Measurements from ENCODE around the gene BIRC6.

BIRC6 gene

GRCh38 chr2:32375228-32375892 lies 18.5 kb downstream of the BIRC6 start:
- DNase-seq: no peak

GRCh38 chr2:32376756-32377155 lies 19.9 kb downstream of the BIRC6 start:
- no peak for DNase-seq

GRCh38 chr2:32377928-32378327 lies 21.1 kb downstream of the BIRC6 start:
- no peak for DNase-seq

- no peak for DNase-seq
Measured at GRCh38 chr2:32379352-32379751, 22.5 kb downstream of the BIRC6 start.

- DNase-seq: no peak
Measured at GRCh38 chr2:32383858-32384257, 27.0 kb downstream of the BIRC6 start.

- DNase-seq: no peak
Measured at GRCh38 chr2:32384529-32384928, 27.7 kb downstream of the BIRC6 start.

- DNase-seq: no peak
Measured at GRCh38 chr2:32386739-32387138, 29.9 kb downstream of the BIRC6 start.

GRCh38 chr2:32399221-32399620 lies 42.4 kb downstream of the BIRC6 start:
- DNase-seq: no peak

GRCh38 chr2:32402091-32402490 lies 45.3 kb downstream of the BIRC6 start:
- no peak for DNase-seq

GRCh38 chr2:32403782-32404181 lies 47.0 kb downstream of the BIRC6 start:
- no peak for DNase-seq

- DNase-seq: no peak
Measured at GRCh38 chr2:32404691-32405090, 47.9 kb downstream of the BIRC6 start.

- no peak for DNase-seq
Measured at GRCh38 chr2:32416519-32416918, 59.7 kb downstream of the BIRC6 start.

GRCh38 chr2:32417659-32418058 lies 60.8 kb downstream of the BIRC6 start:
- DNase-seq: no peak

- DNase-seq: no peak
Measured at GRCh38 chr2:32418778-32419177, 62.0 kb downstream of the BIRC6 start.

- no peak for DNase-seq
Measured at GRCh38 chr2:32422133-32422532, 65.3 kb downstream of the BIRC6 start.

GRCh38 chr2:32423536-32423935 lies 66.7 kb downstream of the BIRC6 start:
- no peak for DNase-seq

GRCh38 chr2:32424739-32425138 lies 67.9 kb downstream of the BIRC6 start:
- DNase-seq: no peak

- no peak for DNase-seq
Measured at GRCh38 chr2:32425719-32426141, 68.9 kb downstream of the BIRC6 start.

GRCh38 chr2:32427672-32428610 lies 71.1 kb downstream of the BIRC6 start:
- DNase-seq: no peak

GRCh38 chr2:32430804-32431203 lies 74.0 kb downstream of the BIRC6 start:
- no peak for DNase-seq

- no peak for DNase-seq
Measured at GRCh38 chr2:32436150-32436549, 79.3 kb downstream of the BIRC6 start.

GRCh38 chr2:32442020-32442467 lies 85.2 kb downstream of the BIRC6 start:
- DNase-seq: no peak

- no peak for DNase-seq
Measured at GRCh38 chr2:32446369-32446768, 89.5 kb downstream of the BIRC6 start.

- DNase-seq: no peak
Measured at GRCh38 chr2:32450851-32451250, 94.0 kb downstream of the BIRC6 start.

Data from activated naive CD4-positive, alpha-beta T cell treated with anti-CD3 and anti-CD28 coated beads, Interleukin-2, amount 50 U/mL, for 16 hours (primary cell).